NCI-H1092 (cell line): Measurements from ENCODE around the gene STAT6.
"Not testable (repeated sequence)": the region's sequence is repeated elsewhere in the genome, so short reads cannot be mapped to it uniquely, and the experiment has no call there.

Experiments
- DNase-seq: peaks from one replicate; lab custom pipeline; 2025; lab: John Stamatoyannopoulos, UW

STAT6 gene

GRCh38 chr12:57126061-57126460, 14.9 kb upstream of the STAT6 start:
- DNase-seq, result no peak

- DNase-seq, result peak; percentile 42
Observed at GRCh38 chr12:57124261-57124877, 13.2 kb upstream of the STAT6 start.

- DNase-seq, result no peak
Observed at GRCh38 chr12:57123813-57124212, 12.7 kb upstream of the STAT6 start.

- DNase-seq, result not testable (repeated sequence)
Observed at GRCh38 chr12:57120718-57121117, 9.6 kb upstream of the STAT6 start.

GRCh38 chr12:57119294-57120085, 8.3 kb upstream of the STAT6 start:
- DNase-seq, result no peak

GRCh38 chr12:57118711-57119271, 7.6 kb upstream of the STAT6 start:
- DNase-seq, result no peak

- DNase-seq, result no peak
Observed at GRCh38 chr12:57116580-57117281, 5.6 kb upstream of the STAT6 start.

- peak; percentile 71 for DNase-seq
Observed at GRCh38 chr12:57112492-57113294, 1.5 kb upstream of the STAT6 start.

- no peak for DNase-seq
Observed at GRCh38 chr12:57110104-57111030, 795 bp downstream of the STAT6 start.

GRCh38 chr12:57109207-57110103, 1.7 kb downstream of the STAT6 start:
- DNase-seq, result no peak

GRCh38 chr12:57107456-57108155, 3.6 kb downstream of the STAT6 start:
- no peak for DNase-seq

GRCh38 chr12:57106021-57106708, 5.0 kb downstream of the STAT6 start:
- DNase-seq, result no peak

GRCh38 chr12:57105011-57105753, 6.0 kb downstream of the STAT6 start:
- DNase-seq, result no peak

GRCh38 chr12:57104292-57104910, 6.8 kb downstream of the STAT6 start:
- no peak for DNase-seq

- no peak for DNase-seq
Observed at GRCh38 chr12:57103856-57104255, 7.3 kb downstream of the STAT6 start.

GRCh38 chr12:57101892-57102695, 9.1 kb downstream of the STAT6 start:
- DNase-seq, result no peak
